Activated CD4-positive, alpha-beta T cell treated with anti-CD3 and anti-CD28 coated beads, Interleukin-2, amount 50 U/mL, for 24 hours (primary cell): ENCODE measurements around the gene MN1.

ENCODE experiments used
- DNase-seq, 2 donors: peaks; one replicate each; pipeline ENCODE4 v3.0.0-alpha.2; 2020; ENCODE audit warnings: low read depth in 1 of 2, low spot score in 1 of 2

MN1 gene

GRCh38 chr22:27765706-27766291 lies 35.8 kb downstream of the MN1 start:
- no peak for DNase-seq

GRCh38 chr22:27764722-27765236 lies 36.8 kb downstream of the MN1 start:
- no peak for DNase-seq

GRCh38 chr22:27761665-27762064 lies 39.9 kb downstream of the MN1 start:
- no peak for DNase-seq

GRCh38 chr22:27761000-27761399 lies 40.6 kb downstream of the MN1 start:
- DNase-seq, result no peak

GRCh38 chr22:27760474-27760873 lies 41.1 kb downstream of the MN1 start:
- no peak for DNase-seq

GRCh38 chr22:27757928-27758525 lies 43.5 kb downstream of the MN1 start:
- no peak for DNase-seq

- DNase-seq, result no peak
These were observed 45.3 kb downstream of the MN1 start for GRCh38 chr22:27756212-27756660.

GRCh38 chr22:27755521-27756211 lies 45.9 kb downstream of the MN1 start:
- no peak for DNase-seq

GRCh38 chr22:27754888-27755480 lies 46.6 kb downstream of the MN1 start:
- DNase-seq, result no peak

- DNase-seq, result no peak
These were observed 47.2 kb downstream of the MN1 start for GRCh38 chr22:27754247-27754887.

GRCh38 chr22:27752771-27753170 lies 48.8 kb downstream of the MN1 start:
- no peak for DNase-seq

GRCh38 chr22:27752141-27752540 lies 49.4 kb downstream of the MN1 start:
- no peak for DNase-seq

GRCh38 chr22:27751277-27752070 lies 50.1 kb downstream of the MN1 start:
- DNase-seq, result no peak

GRCh38 chr22:27750584-27751265 lies 50.8 kb downstream of the MN1 start:
- no peak for DNase-seq

GRCh38 chr22:27749597-27750225 lies 51.8 kb downstream of the MN1 start:
- DNase-seq, result no peak

GRCh38 chr22:27748751-27749191 lies 52.8 kb downstream of the MN1 start:
- no peak for DNase-seq

- no peak for DNase-seq
These were observed 53.2 kb downstream of the MN1 start for GRCh38 chr22:27748349-27748748.

- no peak for DNase-seq
These were observed 53.9 kb downstream of the MN1 start for GRCh38 chr22:27747396-27748221.

GRCh38 chr22:27746918-27747317 lies 54.6 kb downstream of the MN1 start:
- DNase-seq, result no peak
